Stimulated activated CD8-positive, alpha-beta memory T cell treated with anti-CD3 and anti-CD28 coated beads, Interleukin-4, amount 100 ng/mL, for 1 hour (primary cell): ENCODE data around the gene TSPAN31.
A peak's percentile ranks its signal among the peaks of the same experiment; 100 is the strongest.
"Not testable (repeated sequence)": the region's sequence is repeated elsewhere in the genome, so short reads cannot be mapped to it uniquely, and the experiment has no call there.

ENCODE experiments used
- DNase-seq, 2 donors: peaks; one replicate each; pipeline ENCODE4 v3.0.0-alpha.2; 2020; ENCODE audit warnings: low read depth in 2 of 2, low spot score in 1 of 2

The TSPAN31 gene

DNA sequence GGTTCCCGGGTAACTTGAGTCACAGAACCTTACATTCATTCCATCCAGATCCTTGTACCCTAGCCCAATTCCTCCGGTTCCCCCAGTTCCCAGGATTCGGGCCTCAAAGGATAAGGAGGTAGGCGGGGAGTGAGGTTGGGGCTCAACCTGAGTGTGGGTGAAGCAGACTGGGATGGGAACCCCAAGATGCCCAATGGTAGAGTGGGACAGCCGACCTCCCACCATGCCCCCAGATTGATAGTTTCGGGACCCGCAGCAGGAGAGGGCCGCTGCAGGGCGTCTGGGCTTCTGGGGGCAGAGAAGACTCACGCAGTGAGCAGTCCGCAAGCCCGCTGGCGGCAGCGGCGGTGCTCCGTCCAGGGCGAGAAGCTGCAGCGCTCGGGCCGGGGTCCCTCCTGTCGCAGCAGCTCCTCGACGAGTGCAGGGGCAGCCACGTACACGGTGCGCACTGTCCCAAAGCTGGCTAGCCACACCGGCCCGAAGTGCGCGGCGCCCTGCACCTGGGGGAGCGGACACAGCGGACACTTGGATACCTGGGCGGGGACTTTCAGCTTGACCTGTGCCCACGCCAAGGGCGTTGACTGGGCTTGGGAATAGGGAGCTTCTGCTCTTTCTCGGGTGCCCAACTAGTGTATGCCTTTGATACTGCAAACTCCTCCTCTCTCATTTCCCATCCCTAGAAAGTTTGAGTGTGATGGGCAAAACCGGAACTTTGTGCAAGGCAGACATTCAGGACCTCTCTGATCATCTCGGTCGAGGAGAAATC, 21.0 kb downstream of the TSPAN31 start:
- DNase-seq, result no peak

DNA sequence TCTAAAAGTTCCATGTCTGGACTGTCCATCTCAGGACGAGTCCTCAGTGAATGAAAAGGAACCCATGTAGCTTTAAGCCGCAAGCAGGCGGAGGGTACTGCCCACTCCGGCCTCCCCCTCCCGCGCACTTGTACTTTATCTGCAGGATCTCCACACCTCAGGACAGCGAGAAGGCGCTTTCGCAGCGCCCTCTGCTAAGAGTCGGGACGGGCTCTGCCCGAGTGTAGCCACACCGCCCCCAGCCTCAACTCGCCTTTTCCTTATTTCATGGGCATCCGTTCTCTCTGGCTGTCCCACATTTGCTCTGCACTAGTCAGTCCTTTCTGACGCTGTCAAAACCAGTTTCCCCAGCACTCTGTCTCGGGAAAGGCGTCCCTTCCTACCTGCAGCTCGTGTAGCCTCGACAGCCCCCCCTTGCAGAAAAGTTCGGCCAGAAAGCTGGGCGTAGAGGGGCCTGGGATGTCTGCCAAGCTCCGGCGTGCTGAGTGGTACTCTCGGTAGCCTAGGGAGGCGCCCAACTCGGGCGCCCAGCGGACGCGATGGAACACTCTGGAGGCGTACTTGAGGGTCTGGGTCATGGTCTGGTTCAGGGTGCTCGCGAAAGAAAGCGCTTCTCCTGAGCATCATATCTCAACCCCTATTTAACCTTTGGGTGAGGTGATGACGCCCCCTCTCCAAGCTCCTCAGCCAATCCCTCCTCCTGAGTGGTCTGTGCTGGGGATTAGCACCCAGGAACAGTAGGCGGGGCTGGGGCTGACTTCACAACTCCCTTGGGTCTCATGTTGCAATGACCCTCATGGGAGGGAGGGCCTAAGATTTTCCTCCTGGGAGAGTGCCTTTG, 21.8 kb downstream of the TSPAN31 start, which contains the start of gene CYP27B1:
TSS of gene CYP27B1 (minus strand) at position 615 of the 841 bp plus-strand sequence. CDS start at position 578, 37 bp downstream.
- no peak for DNase-seq

DNA sequence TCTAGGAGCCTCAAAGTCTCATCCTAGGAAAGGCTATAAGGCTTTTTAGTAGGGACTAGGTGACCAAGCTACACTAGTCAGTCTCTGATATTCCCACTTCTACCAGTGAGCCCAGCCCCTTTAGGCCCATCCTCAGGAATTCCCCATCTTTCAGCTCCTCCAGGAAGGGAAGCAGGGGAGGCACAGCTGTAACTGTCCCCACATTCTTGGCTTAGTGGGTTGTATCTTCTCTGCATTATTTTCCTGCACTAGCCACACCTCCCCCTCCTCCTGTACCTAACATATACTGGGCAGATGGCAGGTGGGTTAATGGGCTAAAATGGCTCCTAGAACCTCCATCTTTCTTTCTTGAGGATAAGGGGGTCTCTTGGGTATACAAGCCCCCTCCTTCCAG, 22.5 kb downstream of the TSPAN31 start:
- DNase-seq, result no peak

DNA sequence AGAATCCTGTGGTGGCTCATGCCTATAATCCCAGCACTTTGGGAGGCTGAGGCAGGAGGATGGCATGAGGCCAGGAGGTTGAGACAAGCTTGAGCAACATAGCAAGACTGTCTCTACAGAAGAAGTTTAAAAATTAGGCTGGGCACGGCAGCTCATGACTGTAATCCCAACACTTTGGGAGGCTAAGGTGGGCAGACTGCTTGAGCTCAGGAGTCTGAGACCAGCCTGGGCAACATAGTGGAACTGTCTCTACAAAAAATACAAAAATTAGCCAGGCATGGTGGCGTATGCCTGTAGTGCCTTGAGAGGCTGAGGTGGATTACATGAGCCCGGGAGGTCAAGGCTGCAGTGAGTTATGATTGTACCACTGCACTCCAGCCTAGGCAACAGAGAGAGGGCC, 23.0 kb downstream of the TSPAN31 start:
- no peak for DNase-seq

DNA sequence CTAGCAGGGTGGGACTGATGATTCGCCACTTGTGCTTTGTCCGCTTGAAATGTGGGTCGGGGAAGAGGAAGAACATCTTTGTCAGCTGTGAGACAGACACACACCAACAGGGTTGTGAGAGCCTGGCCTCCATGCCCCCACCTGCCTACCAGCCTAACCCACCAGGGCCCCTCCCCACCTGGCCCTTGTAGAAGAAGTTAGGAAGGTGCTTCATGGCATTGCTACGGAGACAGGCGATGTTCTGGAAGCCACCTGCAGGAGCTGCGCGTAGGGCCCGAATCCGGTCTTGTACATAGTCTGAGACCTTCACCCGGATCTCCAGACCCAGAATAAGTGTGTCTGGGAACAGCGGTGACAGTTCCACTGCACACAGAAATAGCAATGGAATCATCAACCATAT, 24.8 kb downstream of the TSPAN31 start:
- no peak for DNase-seq

DNA sequence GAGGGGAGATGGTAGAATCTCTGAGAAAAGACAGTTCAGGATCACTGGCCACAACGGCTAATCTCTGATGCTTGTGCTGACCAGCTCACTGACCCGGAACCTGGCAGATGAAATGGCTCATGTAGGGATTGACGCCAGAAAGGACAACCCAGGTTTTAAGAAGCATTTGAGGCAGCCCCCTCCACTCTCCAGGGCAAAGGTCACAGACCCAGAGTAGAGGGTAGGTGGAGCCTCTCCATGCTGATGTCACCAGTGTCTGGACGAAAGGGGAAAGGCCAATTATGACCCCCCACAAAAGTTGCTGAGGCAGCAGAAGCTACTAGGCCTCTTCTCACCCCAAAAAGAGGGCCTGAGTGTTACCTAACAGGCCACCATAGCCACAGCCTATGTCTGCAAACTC, 25.9 kb downstream of the TSPAN31 start:
- no peak for DNase-seq

DNA sequence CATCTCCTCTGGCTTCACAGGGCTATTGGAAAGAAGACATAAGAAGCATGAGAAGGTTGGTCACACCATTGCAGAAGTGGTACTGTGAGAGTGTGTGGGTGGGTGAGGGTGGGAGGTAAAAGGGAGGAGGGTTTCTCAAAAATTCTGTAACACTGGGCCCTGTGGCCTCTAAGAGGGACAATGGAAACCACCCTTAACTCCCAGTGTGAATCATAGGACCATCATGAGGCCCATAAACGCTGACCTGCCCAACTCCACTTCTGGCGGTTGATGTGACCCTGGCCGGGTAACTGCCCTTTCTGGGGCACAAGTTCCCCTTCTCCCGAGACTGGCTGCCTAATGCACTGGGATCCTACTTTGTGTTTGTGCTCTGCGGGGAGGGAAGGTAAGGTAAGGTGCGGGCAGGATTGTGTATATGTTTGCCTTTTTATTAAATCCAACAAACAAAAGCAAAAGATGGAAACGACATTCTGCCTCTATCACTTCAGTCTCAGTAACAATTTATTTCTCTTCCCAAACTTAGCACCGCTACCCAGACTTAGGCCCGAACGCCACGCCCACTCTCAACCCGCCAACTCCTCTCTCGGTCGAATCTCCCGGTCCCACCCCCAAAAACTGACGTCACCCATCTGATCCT, 26.5 kb downstream of the TSPAN31 start:
- DNase-seq, result peak in 1 of 2 donors; percentile 62

DNA sequence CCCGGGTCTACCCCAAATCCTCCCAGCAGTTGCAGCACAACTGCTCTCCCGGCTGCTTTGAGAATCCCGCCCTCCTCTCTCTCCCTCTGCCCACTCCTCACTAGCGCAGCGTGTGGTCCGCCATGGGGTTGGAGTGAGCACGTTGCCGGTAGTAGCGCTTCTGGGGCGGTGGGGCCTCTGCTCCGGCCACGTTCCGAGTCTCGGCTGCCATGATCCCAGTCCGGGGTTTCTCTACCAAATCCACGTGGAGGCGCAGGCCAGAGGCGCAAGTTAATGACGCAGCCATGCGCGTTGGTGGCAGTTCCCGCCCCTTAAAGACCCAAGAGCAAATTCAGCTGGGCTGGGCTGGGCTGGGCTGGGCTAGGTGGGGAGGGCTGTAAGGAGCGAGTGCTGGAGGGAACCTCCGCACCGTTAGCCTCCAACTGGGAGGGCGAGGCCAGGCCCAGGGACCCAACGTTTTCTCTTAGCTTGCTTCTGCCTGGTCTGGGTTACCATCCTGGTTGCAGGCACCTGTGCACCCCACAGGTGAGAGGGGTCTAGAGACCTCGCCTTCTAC, 27.1 kb downstream of the TSPAN31 start, which contains the start of gene METTL1:
TSS of gene METTL1 (minus strand) at position 233 of the 556 bp plus-strand sequence. CDS start at position 211, 22 bp downstream.
- DNase-seq, result peak; percentile 73 to 77

DNA sequence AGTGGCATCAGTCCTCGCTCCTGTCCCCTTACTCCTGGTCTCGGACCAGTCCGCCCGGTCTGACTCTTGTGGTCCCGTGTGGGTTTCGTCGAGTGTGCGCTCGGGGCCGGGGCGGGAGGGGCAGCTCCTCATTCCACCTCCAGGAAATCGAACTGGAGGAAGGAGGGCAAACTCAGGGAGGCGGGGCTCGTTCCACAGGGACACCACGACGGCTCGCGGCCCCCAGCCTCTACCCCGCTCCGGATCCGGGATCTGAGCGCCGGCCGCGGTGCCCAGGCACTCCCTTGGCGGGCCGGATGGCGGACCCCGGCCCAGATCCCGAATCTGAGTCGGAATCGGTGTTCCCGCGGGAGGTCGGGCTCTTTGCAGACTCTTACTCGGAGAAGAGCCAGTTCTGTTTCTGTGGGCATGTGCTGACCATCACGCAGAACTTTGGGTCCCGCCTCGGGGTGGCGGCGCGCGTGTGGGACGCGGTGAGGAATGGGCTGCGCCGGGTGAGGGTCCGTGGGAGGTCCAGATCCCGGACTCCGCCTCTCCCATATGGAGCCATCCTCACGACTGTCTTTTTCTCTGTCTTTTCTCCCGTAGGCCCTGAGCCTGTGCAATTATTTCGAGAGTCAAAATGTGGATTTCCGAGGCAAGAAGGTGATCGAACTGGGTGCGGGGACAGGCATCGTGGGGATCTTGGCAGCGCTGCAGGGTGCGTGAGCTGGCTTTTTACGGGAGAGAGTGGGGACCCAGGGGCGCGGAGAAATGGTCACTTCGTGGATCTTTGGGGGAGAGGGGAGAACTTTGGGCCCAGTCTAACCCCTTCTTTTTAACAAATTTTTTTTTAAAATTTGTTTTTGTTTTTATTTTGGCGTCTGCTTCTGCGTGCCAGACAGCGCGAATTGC, 27.8 kb downstream of the TSPAN31 start, which contains the start of gene EEF1AKMT3:
TSS of gene EEF1AKMT3 (plus strand) at position 186 of the 894 bp plus-strand sequence. CDS start at position 297, 111 bp downstream.
- no peak for DNase-seq

DNA sequence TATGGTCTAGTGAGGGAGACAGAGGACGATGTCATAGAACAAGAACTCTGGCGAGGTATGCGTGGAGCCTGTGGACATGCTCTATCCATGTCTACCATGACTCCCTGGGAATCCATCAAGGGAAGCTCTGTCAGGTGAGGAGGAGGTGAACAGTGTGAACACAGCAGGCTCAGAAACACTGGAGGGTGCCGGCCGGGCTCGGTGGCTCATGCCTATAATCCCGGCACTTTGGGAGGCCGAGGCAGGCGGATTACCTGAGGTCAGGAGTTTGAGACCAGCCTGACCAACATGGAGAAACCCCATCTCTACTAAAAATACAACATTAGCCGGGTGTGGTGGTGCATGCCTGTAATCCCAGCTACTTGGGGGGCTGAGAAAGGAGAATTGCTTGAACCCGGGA, 29.8 kb downstream of the TSPAN31 start:
- not testable (repeated sequence) for DNase-seq

DNA sequence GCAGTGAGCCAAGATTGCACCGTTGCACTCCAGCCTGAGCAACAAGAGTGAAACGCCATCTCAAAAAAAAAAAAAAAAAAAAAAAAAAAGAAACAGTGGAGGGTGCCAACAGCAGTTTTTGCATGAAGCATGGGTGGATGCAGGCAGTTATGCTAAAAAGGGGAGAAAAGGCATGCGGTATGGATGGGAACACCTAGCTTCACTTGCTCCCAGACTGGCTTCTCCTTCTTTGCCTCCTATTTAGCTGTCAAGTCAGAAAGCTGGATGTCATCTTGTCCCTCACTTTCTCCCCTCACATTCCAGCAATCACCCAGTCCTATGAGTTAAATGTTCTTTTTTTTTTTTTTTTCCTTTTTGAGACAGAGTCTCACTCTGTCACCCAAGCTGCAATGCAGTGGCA, 30.2 kb downstream of the TSPAN31 start:
- DNase-seq, result no peak

DNA sequence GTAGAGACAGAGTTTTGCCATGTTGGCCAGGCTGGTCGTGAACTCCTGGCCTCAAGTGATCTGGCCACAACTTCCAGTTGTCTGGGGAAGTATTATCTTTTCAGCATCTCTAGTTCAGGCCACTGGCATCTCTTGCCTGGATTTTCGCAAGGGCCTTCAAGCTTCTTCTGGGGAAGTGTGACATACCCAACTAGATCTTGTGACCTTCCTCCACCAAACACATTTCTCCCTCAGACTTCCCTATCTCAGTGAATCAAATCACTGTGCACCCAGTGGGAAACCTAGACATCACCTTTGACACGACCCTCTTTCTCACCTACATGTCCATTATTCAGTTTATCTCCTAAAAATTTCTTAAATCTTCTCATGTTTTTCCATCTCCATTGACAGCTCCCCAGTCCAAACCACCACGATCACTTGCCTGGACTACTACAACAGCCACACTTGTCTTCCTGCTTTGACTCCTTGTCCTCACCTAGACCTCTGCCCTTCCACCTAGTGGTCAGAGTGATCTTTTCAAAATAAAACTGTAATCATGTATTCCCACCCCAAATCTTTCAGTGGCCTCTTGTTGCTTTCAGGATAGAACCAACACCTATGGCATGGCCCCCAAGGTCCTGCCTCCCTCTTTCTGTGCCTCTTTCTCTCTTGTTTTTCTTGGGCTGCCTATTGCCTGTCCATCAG, 30.9 kb downstream of the TSPAN31 start:
- no peak for DNase-seq

DNA sequence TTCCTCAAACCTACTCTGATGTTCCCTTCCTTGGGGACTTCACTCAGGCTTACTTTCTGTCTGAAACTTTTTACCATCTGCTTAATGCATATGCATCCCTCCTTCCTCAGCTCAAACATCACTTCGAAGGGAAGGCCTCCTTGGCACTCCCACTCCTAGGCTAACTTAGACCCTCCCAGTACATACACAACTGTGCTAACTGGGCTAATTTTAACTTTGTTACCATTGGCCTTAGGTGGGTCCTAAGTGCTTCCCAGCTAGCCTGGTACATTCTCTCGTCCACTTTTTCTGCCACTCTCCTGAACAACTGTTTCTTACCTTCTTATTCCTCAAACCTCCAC, 31.4 kb downstream of the TSPAN31 start:
- DNase-seq, result no peak

DNA sequence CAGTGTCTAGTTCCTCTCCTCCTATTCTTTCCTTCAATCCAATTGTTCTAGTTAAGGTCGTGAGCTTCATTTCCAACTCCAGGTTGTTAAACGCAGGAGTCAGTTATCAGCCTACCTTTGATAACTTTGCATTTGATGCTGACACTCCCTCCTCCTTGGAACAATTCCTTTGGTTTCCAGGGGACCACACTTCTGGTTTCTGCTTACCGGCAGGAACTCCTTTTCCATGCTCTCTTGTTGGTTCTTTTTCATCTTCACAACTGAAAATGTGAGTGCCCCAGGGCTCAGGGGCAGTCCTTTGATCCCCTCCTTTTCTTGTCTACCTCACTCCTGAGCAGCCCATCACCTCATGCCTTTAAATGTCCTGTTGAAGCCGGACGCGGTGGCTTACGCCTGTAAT, 32.5 kb downstream of the TSPAN31 start:
- no peak for DNase-seq

DNA sequence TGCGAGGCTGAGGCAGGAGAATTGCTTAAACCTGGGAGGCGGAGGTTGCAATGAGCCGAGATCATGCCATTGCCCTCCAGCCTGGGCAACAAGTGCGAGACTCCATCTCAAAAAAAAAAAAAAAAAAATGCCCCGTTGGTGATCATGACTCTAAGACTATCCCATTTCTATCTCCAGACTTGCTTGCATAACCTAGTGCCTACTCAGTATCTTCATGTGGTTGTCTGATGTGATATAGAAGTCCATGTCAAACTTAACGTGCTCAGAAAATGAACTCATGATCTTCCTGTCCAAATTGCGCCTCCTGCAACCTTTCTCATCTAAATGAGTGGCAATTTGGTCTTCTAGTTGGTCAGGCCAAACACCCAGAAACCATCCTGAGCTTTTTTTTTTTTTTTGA, 33.1 kb downstream of the TSPAN31 start:
- DNase-seq, result no peak

DNA sequence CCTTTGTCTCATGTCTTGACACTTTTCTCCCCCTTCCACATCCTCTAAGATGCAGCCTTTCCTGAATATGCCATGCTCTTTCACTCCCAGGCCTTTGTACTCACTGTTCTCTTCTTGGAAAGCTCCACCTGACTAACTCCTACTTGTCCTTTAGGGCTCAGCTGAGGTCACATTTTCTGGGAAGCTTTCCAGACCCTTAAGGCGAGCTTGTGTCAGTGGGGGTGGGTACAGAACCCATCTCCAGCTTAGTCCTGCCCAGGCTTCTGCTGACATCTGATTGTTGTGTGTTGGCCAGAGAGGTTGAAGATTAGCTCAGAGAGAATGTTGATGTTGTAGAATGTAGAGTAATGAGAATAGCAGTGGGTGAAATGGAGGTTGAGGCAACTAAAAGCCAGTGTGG, 34.9 kb downstream of the TSPAN31 start:
- DNase-seq, result no peak

DNA sequence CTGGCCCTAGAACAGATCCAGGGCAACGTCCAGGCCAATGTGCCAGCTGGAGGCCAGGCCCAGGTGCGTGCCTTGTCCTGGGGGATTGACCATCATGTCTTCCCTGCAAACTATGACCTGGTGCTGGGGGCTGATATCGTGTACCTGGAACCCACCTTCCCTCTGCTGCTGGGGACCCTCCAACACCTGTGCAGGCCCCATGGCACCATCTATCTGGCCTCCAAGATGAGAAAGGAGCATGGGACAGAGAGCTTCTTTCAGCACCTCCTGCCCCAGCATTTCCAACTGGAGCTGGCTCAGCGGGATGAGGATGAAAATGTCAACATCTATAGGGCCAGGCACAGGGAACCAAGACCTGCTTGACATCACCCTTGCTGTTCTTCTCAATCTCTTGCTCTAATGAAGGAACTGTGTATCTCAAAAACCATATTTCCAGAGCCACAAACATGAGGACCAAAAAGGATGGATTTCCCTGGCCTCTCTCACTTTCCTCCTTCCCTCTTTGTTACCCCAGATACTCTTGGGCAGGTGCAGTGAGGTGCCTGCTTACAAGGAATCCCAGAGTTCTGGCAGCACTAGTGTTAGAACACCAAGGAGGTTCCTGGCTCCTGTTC, 35.6 kb downstream of the TSPAN31 start:
- DNase-seq, result no peak

DNA sequence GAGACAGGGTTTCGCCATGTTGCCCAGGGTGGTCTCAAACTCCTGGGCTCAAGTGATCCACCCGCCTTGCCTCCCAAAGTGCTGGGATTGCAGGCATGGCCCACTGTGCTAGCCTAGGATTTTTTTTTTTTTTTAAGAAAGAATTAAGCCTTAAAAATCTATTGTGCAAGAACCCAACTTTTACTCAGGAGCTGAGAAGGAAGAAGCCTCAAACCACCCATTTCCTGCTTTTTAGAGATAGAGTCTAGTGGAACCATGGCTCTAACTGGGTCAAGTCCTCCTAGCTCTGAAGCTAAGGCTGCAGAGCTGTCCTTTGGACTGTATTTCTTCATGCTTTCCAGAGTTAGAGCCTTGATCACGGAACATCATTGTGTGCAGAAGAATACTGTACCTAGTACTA, 36.4 kb downstream of the TSPAN31 start:
- no peak for DNase-seq

DNA sequence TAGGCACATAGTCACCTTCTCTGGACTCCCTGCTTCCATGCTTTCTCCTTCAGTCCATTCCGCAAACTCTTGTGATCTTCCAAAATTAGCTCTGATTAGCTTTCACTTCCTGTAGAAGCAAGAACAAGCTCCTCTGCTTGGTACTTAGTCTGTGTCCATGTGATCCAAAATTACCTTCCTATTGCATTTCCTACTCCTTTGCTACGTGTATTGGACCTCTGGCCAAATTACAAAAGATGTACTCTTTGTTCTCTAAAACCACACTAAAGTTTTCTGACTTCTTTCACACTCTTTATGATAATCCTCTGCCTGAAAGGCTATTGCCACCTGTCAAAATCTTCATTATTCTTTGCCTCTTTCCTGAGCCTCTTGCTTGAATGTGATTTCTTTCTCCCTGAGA, 37.0 kb downstream of the TSPAN31 start:
- no peak for DNase-seq
